ENCODE data around the gene FBXL20. TPM values are rescaled to one million over a fixed set of nuclear protein-coding genes. Genes with fewer than 3 reads are reported as not detected.
"Not testable (repeated sequence)": the region's sequence is repeated elsewhere in the genome, so short reads cannot be mapped to it uniquely, and the experiment has no call there.

Gene FBXL20
- 5.7 and 7.7 TPM in 2 replicates for total RNA-seq (2014; rRNA removed; shearing (Covaris generic))

GRCh38 chr17:39401412-39402243, at the start of gene FBXL20:
Gene FBXL20 (minus strand): TSS chr17:39401626. CDS start chr17:39401402, 224 bp downstream.
- DNase-seq: peak; percentile 99
- H3K4me3 ChIP-seq (ENCODE audit: insufficient read depth, low read depth, low read length): peak within 1 kb of the TSS; percentile 98
- H3K36me3 ChIP-seq (replicated peaks; ENCODE audit: control insufficient read depth, insufficient read depth, low read length): peaks cover 3% of the 10 kb centered on the region
- peaks cover 4% of the 10 kb centered on the region; the same call in 1 of the 2 replicates for H3K27me3 ChIP-seq (ENCODE audit: control insufficient read depth, insufficient read depth, low read length)

- Histone ChIP-seq H3K36me3 (replicated peaks; ENCODE audit: control insufficient read depth, insufficient read depth, low read length) (peaks cover 6% of the 10 kb centered on the region), H3K27me3 (ENCODE audit: control insufficient read depth, insufficient read depth, low read length) (no peaks in the 10 kb centered on the region), H3K4me3 (ENCODE audit: insufficient read depth, low read depth, low read length) (peak within 1 kb of the TSS; percentile 88)
- peak; percentile 93 for DNase-seq
Measured at GRCh38 chr17:39450847-39451581, 49.6 kb upstream of the FBXL20 start, which contains the start of gene MED1. Gene MED1 (minus strand): TSS chr17:39451263. CDS start chr17:39451062, 201 bp downstream.

GRCh38 chr17:39450051-39450450, 48.6 kb upstream of the FBXL20 start:
- no peak for DNase-seq
- Histone ChIP-seq H3K27me3 (ENCODE audit: control insufficient read depth, insufficient read depth, low read length) (no peaks in the 10 kb centered on the region), H3K36me3 (replicated peaks; ENCODE audit: control insufficient read depth, insufficient read depth, low read length) (peaks cover 6% of the 10 kb centered on the region), H3K4me3 (ENCODE audit: insufficient read depth, low read depth, low read length) (peak overlapping the region; percentile 88)

- Histone ChIP-seq H3K36me3 (replicated peaks; ENCODE audit: control insufficient read depth, insufficient read depth, low read length) (peaks cover 9% of the 10 kb centered on the region), H3K27me3 (ENCODE audit: control insufficient read depth, insufficient read depth, low read length) (no peaks in the 10 kb centered on the region), H3K4me3 (ENCODE audit: insufficient read depth, low read depth, low read length) (no peak overlapping the region)
- no peak for DNase-seq
Measured at GRCh38 chr17:39447561-39447960, 46.1 kb upstream of the FBXL20 start.

GRCh38 chr17:39443326-39443725, 41.9 kb upstream of the FBXL20 start:
- no peaks in the 10 kb centered on the region for H3K27me3 ChIP-seq (ENCODE audit: control insufficient read depth, insufficient read depth, low read length)
- no peak overlapping the region for H3K4me3 ChIP-seq (ENCODE audit: insufficient read depth, low read depth, low read length)
- DNase-seq: no peak
- H3K36me3 ChIP-seq (replicated peaks; ENCODE audit: control insufficient read depth, insufficient read depth, low read length): peaks cover 15% of the 10 kb centered on the region

GRCh38 chr17:39439868-39440267, 38.4 kb upstream of the FBXL20 start:
- H3K4me3 ChIP-seq (ENCODE audit: insufficient read depth, low read depth, low read length); DNase-seq; H3K27me3 ChIP-seq (ENCODE audit: control insufficient read depth, insufficient read depth, low read length): not testable (repeated sequence)
- H3K36me3 ChIP-seq (replicated peaks; ENCODE audit: control insufficient read depth, insufficient read depth, low read length): peaks cover 11% of the 10 kb centered on the region

- Histone ChIP-seq H3K36me3 (replicated peaks; ENCODE audit: control insufficient read depth, insufficient read depth, low read length) (peaks cover 15% of the 10 kb centered on the region), H3K27me3 (ENCODE audit: control insufficient read depth, insufficient read depth, low read length) (no peaks in the 10 kb centered on the region), H3K4me3 (ENCODE audit: insufficient read depth, low read depth, low read length) (no peak overlapping the region)
- DNase-seq: no peak
Measured at GRCh38 chr17:39429600-39429999, 28.2 kb upstream of the FBXL20 start.

- Histone ChIP-seq H3K36me3 (replicated peaks; ENCODE audit: control insufficient read depth, insufficient read depth, low read length) (peaks cover 26% of the 10 kb centered on the region), H3K4me3 (ENCODE audit: insufficient read depth, low read depth, low read length) (no peak overlapping the region), H3K27me3 (ENCODE audit: control insufficient read depth, insufficient read depth, low read length) (no peaks in the 10 kb centered on the region)
- no peak for DNase-seq
Measured at GRCh38 chr17:39416141-39416540, 14.7 kb upstream of the FBXL20 start.

- DNase-seq: no peak
- Histone ChIP-seq H3K4me3 (ENCODE audit: insufficient read depth, low read depth, low read length) (no peak overlapping the region), H3K27me3 (ENCODE audit: control insufficient read depth, insufficient read depth, low read length) (no peaks in the 10 kb centered on the region), H3K36me3 (replicated peaks; ENCODE audit: control insufficient read depth, insufficient read depth, low read length) (peaks cover 40% of the 10 kb centered on the region)
Measured at GRCh38 chr17:39410279-39410678, 8.9 kb upstream of the FBXL20 start.

GRCh38 chr17:39408360-39408759, 6.9 kb upstream of the FBXL20 start:
- no peak for DNase-seq
- Histone ChIP-seq H3K4me3 (ENCODE audit: insufficient read depth, low read depth, low read length) (no peak overlapping the region), H3K27me3 (ENCODE audit: control insufficient read depth, insufficient read depth, low read length) (no peaks in the 10 kb centered on the region), H3K36me3 (replicated peaks; ENCODE audit: control insufficient read depth, insufficient read depth, low read length) (peaks cover 35% of the 10 kb centered on the region)

GRCh38 chr17:39406951-39407350, 5.5 kb upstream of the FBXL20 start:
- Histone ChIP-seq H3K36me3 (replicated peaks; ENCODE audit: control insufficient read depth, insufficient read depth, low read length) (peaks cover 31% of the 10 kb centered on the region), H3K27me3 (ENCODE audit: control insufficient read depth, insufficient read depth, low read length) (no peaks in the 10 kb centered on the region), H3K4me3 (ENCODE audit: insufficient read depth, low read depth, low read length) (no peak overlapping the region)
- no peak for DNase-seq

GRCh38 chr17:39405436-39405835, 4.0 kb upstream of the FBXL20 start:
- peaks cover 28% of the 10 kb centered on the region for H3K36me3 ChIP-seq (replicated peaks; ENCODE audit: control insufficient read depth, insufficient read depth, low read length)
- H3K27me3 ChIP-seq (ENCODE audit: control insufficient read depth, insufficient read depth, low read length): peaks cover 2% of the 10 kb centered on the region; the same call in 1 of the 2 replicates
- H3K4me3 ChIP-seq (ENCODE audit: insufficient read depth, low read depth, low read length): no peak overlapping the region
- no peak for DNase-seq

- Histone ChIP-seq H3K27me3 (ENCODE audit: control insufficient read depth, insufficient read depth, low read length) (peaks cover 4% of the 10 kb centered on the region; the same call in 1 of the 2 replicates), H3K4me3 (ENCODE audit: insufficient read depth, low read depth, low read length) (no peak overlapping the region), H3K36me3 (replicated peaks; ENCODE audit: control insufficient read depth, insufficient read depth, low read length) (peaks cover 22% of the 10 kb centered on the region)
- no peak for DNase-seq
Measured at GRCh38 chr17:39404542-39405378, 3.3 kb upstream of the FBXL20 start.
